Stimulated activated effector memory CD8-positive, alpha-beta T cell treated with anti-CD3 and anti-CD28 coated beads, Interleukin-12 subunit alpha, Interleukin-12 subunit beta, amount 100 ng/mL, for 72 hours (primary cell): Measurements from ENCODE around the gene AGER.
A peak's percentile ranks its signal among the peaks of the same experiment; 100 is the strongest.

Experiments used
- ATAC-seq: fragments of 150-1000 bp; cut with Tn5 transposase; 2 replicates; pipeline ENCODE4 v1.10.0; 2021
- DNase-seq, 2 donors: peaks; one replicate each; pipeline ENCODE4 v3.0.0; 2021 to 2022; ENCODE audit warnings: low spot score in 2 of 2
- H3K27ac Mint-ChIP-seq: one replicate; pipeline ENCODE4 v1.8.0; 2022; ENCODE audit warnings: mild to moderate bottlenecking, mixed read lengths
- H3K36me3 Mint-ChIP-seq: one replicate; pipeline ENCODE4 v1.8.0; 2022; ENCODE audit warnings: mild to moderate bottlenecking, mixed read lengths
- H3K4me1 Mint-ChIP-seq: one replicate; pipeline ENCODE4 v1.8.0; 2022; ENCODE audit warnings: mixed read lengths
- H3K4me3 Mint-ChIP-seq: one replicate; pipeline ENCODE4 v1.8.0; 2022; ENCODE audit warnings: mild to moderate bottlenecking, mixed read lengths
- H3K9me3 Mint-ChIP-seq: one replicate; pipeline ENCODE4 v1.8.0; 2022; ENCODE audit warnings: mixed read lengths

The AGER gene

GRCh38 chr6:32170294-32170693 lies 13.8 kb downstream of the AGER start:
- Mint-ChIP-seq H3K36me3 (peaks cover 50% of the 10 kb centered on the region), H3K4me1 (peaks cover 54% of the 10 kb centered on the region), H3K9me3 (no peaks in the 10 kb centered on the region), H3K4me3 (no peak overlapping the region), H3K27ac (peak overlapping the region; percentile 78)
- peak; percentile 27 for ATAC-seq
- DNase-seq: no peak

DNA sequence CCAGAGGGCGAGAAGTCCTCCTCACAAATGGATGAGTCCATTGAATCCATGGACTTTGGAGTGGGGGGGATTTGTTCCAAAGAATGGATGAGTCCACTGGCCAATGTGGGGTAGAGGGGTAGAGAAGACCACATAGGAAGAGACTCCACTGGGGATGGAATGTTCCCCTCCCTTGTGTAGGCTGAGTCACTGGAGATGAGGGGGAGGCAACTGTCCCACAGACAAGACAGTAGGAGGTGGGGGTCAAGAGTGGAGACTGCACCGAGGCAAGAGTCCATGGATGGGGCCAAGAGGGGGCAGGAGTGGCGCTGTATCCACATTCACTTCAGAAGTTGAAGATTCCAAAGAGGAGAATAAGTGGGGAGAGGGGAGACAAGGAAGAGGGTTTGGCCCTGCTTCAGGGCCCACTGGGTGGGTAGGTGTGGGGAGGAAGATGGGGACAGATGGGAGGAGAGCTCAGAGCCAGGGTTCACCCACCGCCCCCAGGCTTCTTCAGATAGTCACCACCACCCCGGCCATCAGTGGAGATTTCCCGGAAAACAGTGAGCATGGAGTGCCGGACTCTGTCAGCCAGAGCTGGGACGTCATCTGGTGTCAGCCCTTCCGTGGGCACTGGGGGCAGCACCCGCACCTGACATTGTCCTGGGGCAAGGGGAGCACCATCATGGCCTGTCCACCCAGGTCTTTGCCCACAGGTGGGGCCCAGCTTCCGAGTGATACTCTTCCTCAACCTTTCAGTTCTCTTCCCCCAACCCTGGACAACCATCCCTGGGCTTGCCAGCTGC lies 15.1 kb downstream of the AGER start:
- Mint-ChIP-seq H3K4me1 (peaks cover 49% of the 10 kb centered on the region), H3K9me3 (no peaks in the 10 kb centered on the region), H3K36me3 (peaks cover 50% of the 10 kb centered on the region), H3K4me3 (no peak overlapping the region), H3K27ac (peak overlapping the region; percentile 78)
- DNase-seq (no peak), ATAC-seq (no peak)

DNA sequence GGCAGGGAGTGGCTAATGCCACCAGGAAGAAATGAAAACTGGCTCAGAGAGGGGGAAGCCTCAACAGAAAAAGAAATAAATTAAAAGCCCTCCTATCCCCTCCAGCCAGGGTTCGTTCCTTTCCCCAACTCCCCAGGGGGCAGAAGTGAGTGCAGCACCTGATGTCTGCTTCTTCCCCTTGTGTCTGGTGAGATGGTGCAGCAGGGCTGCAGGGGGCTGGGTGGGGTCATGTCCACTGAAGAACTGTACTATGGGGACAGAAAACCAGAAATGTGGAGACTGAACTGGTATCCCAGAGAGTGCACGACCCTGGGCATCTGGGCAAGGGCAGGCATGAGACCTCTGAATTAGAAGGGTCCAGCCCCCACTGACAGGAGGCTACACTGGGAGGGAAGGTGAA lies 15.7 kb downstream of the AGER start:
- Mint-ChIP-seq H3K27ac (peak overlapping the region; percentile 78), H3K4me3 (no peak overlapping the region), H3K9me3 (no peaks in the 10 kb centered on the region), H3K36me3 (peaks cover 52% of the 10 kb centered on the region), H3K4me1 (peaks cover 43% of the 10 kb centered on the region)
- no peak for DNase-seq
- no peak for ATAC-seq

DNA sequence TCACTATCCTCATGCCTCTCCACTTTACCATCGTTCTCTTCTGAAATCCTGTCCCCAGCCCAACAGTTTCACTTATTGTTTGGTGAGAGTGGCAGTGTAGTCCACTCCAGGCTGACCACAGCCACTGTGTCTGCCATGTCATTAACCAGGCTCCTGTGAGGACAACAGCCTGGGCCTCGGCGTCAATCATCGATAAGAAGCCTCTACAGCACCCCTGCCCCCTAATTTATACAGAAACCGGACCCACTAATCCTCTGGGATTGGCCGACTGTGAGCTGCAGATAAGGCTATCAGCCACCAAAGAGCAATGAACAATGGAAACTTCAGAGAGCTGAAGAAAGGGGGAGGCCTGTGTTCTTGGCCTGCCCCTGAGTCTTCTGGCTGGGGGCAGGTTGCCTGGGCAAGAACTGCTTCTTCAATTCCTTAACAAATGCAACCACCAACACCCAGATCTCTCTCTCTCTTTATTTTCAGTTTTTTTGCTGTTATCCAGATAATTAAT lies 16.2 kb downstream of the AGER start:
- H3K4me1 Mint-ChIP-seq: peaks cover 38% of the 10 kb centered on the region
- H3K27ac Mint-ChIP-seq: peak overlapping the region; percentile 78
- DNase-seq (no peak), ATAC-seq (no peak)
- peaks cover 57% of the 10 kb centered on the region for H3K36me3 Mint-ChIP-seq
- H3K9me3 Mint-ChIP-seq: no peaks in the 10 kb centered on the region
- no peak overlapping the region for H3K4me3 Mint-ChIP-seq

- Mint-ChIP-seq H3K27ac (peak overlapping the region; percentile 78), H3K4me1 (peaks cover 34% of the 10 kb centered on the region), H3K9me3 (no peaks in the 10 kb centered on the region), H3K4me3 (no peak overlapping the region), H3K36me3 (peaks cover 61% of the 10 kb centered on the region)
- DNase-seq (no peak), ATAC-seq (no peak)
These were observed 16.8 kb downstream of the AGER start for GRCh38 chr6:32167154-32167760.

DNA sequence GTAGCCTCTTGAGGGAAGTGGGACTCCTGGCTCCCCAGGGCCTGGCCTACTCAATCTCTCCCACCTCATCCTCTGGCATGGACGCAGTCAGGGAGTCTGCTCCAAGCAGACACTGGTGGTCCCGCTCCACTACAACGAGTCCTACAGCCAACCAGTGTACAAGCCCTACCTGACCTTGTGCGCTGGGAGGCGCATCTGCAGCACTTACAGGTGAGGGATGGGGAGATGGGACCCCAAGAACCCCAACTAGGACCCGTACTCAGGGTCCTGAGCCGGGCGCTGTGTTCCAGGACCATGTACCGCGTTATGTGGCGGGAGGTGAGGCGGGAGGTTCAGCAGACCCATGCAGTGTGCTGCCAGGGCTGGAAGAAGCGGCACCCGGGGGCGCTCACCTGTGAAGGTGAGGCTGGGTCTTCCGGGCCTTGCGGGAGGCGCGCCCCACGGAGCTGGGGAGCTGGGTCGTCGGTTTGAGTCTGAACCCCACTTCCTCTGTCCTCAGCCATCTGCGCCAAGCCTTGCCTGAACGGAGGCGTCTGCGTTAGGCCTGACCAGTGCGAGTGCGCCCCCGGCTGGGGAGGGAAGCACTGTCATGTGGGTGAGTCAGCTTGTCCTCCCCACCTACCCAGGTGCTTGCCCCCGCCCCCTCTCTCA lies 17.5 kb downstream of the AGER start:
- peaks cover 64% of the 10 kb centered on the region for H3K36me3 Mint-ChIP-seq
- no peak overlapping the region for H3K4me3 Mint-ChIP-seq
- DNase-seq (no peak), ATAC-seq (no peak)
- H3K27ac Mint-ChIP-seq: no peak overlapping the region
- no peaks in the 10 kb centered on the region for H3K9me3 Mint-ChIP-seq
- peaks cover 34% of the 10 kb centered on the region for H3K4me1 Mint-ChIP-seq

GRCh38 chr6:32164295-32164694 lies 19.8 kb downstream of the AGER start, which contains the start of gene EGFL8:
EGFL8 (plus strand) TSS chr6:32164595; CDS start chr6:32166166, 1,571 bp downstream.
- DNase-seq (no peak), ATAC-seq (no peak)
- no peak within 1 kb of the TSS for H3K27ac Mint-ChIP-seq
- H3K4me3 Mint-ChIP-seq: no peak within 1 kb of the TSS
- peaks cover 54% of the 10 kb centered on the region for H3K36me3 Mint-ChIP-seq
- H3K4me1 Mint-ChIP-seq: peaks cover 13% of the 10 kb centered on the region
- H3K9me3 Mint-ChIP-seq: no peaks in the 10 kb centered on the region

DNA sequence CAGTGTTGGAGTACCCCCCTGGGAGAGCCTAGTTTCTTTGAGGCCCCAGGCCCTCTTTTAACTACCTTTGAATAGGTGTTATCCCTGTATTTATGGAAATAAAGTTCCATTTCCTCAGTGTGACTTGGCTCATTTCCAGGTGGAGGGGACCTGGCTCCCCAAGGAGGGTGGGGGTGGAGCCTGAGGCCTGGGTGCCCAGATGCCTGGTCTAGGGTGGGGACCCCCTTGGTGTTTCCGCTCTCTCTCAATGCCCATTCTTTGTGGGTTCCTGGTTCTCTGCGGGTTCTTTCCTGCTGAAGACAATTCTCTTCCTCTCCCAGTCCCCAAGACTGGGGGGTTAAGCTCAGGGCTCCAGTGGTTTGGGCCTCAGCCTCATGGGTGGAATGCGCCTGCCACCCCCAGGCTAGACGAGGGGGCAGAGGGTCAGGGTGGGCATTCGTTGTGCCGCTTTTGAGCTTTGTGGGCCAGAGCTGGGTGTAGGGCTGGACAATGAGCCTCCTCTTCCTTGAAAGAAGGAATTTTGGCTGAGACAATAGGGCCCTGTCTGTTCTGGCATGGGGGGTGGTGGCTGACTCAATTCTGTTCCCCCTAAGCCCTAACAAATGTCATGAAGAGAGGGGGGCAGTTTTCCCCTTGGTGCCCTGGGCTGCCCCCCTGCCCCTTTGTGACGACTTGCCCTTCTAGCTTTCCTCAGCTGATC lies 20.3 kb downstream of the AGER start:
- no peak for ATAC-seq
- Mint-ChIP-seq H3K4me3 (no peak overlapping the region), H3K27ac (no peak overlapping the region), H3K9me3 (no peaks in the 10 kb centered on the region), H3K36me3 (peaks cover 54% of the 10 kb centered on the region), H3K4me1 (peaks cover 8% of the 10 kb centered on the region)
- DNase-seq: no peak

GRCh38 chr6:32158052-32158451 lies 26.0 kb downstream of the AGER start:
- H3K4me3 Mint-ChIP-seq: no peak overlapping the region
- H3K27ac Mint-ChIP-seq: no peak overlapping the region
- ATAC-seq (no peak), DNase-seq (no peak)
- peaks cover 49% of the 10 kb centered on the region for H3K36me3 Mint-ChIP-seq
- peaks cover 28% of the 10 kb centered on the region for H3K4me1 Mint-ChIP-seq
- no peaks in the 10 kb centered on the region for H3K9me3 Mint-ChIP-seq

DNA sequence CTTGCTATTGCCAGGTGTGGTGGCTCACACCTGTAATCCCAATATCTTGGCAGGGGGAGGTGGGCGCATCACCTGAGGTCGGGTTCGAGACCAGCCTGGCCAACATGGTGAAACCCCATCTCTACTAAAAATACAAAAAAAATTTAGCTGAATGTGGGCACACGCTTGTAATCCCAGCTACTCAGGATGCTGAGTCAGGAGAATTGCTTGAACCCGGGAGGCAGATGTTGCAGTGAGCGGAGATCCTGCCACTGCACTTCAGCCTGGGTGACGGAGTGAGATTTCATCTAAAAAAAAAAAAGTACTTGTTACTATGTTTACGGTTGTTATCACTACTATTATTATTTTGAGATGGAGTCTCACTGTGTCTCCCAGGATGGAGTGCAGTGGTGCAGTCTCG lies 27.2 kb downstream of the AGER start:
- Mint-ChIP-seq H3K27ac (no peak overlapping the region), H3K9me3 (no peaks in the 10 kb centered on the region), H3K4me1 (peaks cover 37% of the 10 kb centered on the region), H3K36me3 (peaks cover 39% of the 10 kb centered on the region), H3K4me3 (no peak overlapping the region)
- DNase-seq (no peak), ATAC-seq (no peak)

GRCh38 chr6:32154514-32155161 lies 29.4 kb downstream of the AGER start:
- Mint-ChIP-seq H3K9me3 (no peaks in the 10 kb centered on the region), H3K36me3 (peaks cover 38% of the 10 kb centered on the region), H3K27ac (peak overlapping the region; percentile 92), H3K4me3 (peak overlapping the region; percentile 99), H3K4me1 (peaks cover 54% of the 10 kb centered on the region)
- DNase-seq: peak in 1 of 2 donors; percentile 40
- ATAC-seq: peak; percentile 86

GRCh38 chr6:32153564-32154513 lies 30.2 kb downstream of the AGER start, which contains the start of gene PPT2:
PPT2 (plus strand) TSS chr6:32154141; CDS start chr6:32154595, 454 bp downstream.
- DNase-seq: peak; percentile 55 to 90
- no peaks in the 10 kb centered on the region for H3K9me3 Mint-ChIP-seq
- peaks cover 30% of the 10 kb centered on the region for H3K36me3 Mint-ChIP-seq
- peaks cover 58% of the 10 kb centered on the region for H3K4me1 Mint-ChIP-seq
- H3K4me3 Mint-ChIP-seq: peak within 1 kb of the TSS; percentile 99
- H3K27ac Mint-ChIP-seq: peak within 1 kb of the TSS; percentile 92
- peak; percentile 78 for ATAC-seq

DNA sequence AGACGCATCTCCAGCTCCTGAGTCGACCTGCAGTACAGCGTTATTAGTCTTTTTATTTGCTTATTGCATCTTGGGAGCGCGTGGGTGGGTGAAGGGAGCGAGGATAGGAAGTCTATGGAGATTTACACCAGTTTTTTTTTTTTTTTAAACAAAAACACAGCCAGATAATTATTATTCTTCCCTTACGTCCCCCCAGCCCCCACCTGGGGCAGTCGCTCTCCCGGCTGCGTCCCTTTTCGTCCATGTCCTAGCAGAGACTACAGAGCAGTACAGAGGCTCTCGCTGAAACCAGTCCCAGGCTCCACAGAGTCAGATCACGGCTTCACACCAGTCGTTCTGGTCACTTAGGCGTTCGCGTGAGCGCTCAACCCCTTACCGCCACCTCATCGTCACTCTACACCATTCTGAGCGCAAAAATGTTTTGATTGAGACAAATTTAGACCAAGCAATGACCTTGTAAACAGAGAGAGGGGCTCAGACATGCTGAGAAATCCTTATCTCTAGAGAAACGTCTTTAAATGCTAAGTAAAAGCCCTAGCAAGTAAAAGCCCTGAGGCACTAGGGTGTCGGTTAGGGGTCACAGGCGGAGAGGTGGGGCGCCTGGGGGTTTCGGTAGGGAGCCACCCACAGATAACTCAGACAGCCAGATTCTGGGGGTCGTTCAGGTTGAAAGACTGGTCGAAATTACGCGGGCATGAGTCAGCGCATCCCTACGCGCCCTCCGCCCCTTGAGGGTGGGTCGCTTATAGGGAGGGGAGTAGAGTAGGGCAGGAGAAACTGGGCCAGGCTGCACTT lies 31.1 kb downstream of the AGER start:
- ATAC-seq (no peak), DNase-seq (no peak)
- peaks cover 67% of the 10 kb centered on the region for H3K4me1 Mint-ChIP-seq

More for the DNA sequence above, 31.1 kb downstream of the AGER start:
- peaks cover 29% of the 10 kb centered on the region for H3K36me3 Mint-ChIP-seq
- peak overlapping the region; percentile 99 for H3K4me3 Mint-ChIP-seq
- peak overlapping the region; percentile 92 for H3K27ac Mint-ChIP-seq
- H3K9me3 Mint-ChIP-seq: no peaks in the 10 kb centered on the region
